IMR-90 (cell line): ENCODE results near the gene ARL2. TPM values are rescaled to one million over a fixed set of nuclear protein-coding genes. Genes with fewer than 3 reads are reported as not detected.

ENCODE experiments used
- ATAC-seq: fragments of 200-7000 bp; cut with Tn5 transposase; 2 replicates; pipeline ENCODE4 v1.9.1; 2020; ENCODE audit warnings: low read depth, mild to moderate bottlenecking, moderate library complexity
- BruUV-seq: library from RNA; stranded (reverse); fragments of 400-500 nt; replicated peaks from 2 replicates; lab custom pipeline; 2021; lab: Mats Ljungman, UMichigan
- CTCF ChIA-PET: fragments of 300-600 bp; formaldehyde crosslinking; extraction: SDS; loops from one replicate; lab custom pipeline; 2021; ENCODE audit warnings: antibody characterized with exemption; lab: Yijun Ruan, JAX
- POLR2A ChIA-PET: fragments of 300-600 bp; sonication (Branson Sonifier 250); formaldehyde crosslinking; loops from one replicate; lab custom pipeline; 2022; ENCODE audit warnings: antibody characterized with exemption; ENCODE audit not compliant: unreplicated experiment; lab: Charles Lee
- DNase-seq: peaks from one replicate; pipeline ENCODE4 v3.0.0; 2013
- H2AFZ ChIP-seq: replicated peaks from 2 replicates; pipeline ENCODE3; 2013; ENCODE audit warnings: low read length, mild to moderate bottlenecking; ENCODE audit not compliant: poor library complexity
- H2AK5ac ChIP-seq: 2 replicates; pipeline ENCODE4 v1.6.1; 2013; ENCODE audit warnings: low read depth, low read length, inconsistent platforms
- H2AK9ac ChIP-seq: replicated peaks from 2 replicates; pipeline ENCODE3; 2013; ENCODE audit warnings: mild to moderate bottlenecking, low read depth, low read length, moderate library complexity; ENCODE audit not compliant: poor library complexity
- H2BK120ac ChIP-seq: 2 replicates; pipeline ENCODE4 v1.6.1; 2013; ENCODE audit warnings: low read depth, low read length, inconsistent platforms
- H2BK15ac ChIP-seq: 3 replicates; pipeline ENCODE4 v1.6.1; 2013; ENCODE audit warnings: low read depth, low read length, inconsistent platforms
- H2BK20ac ChIP-seq: 2 replicates; pipeline ENCODE4 v1.6.1; 2013; ENCODE audit warnings: low read depth, mild to moderate bottlenecking, inconsistent platforms, low read length, moderate library complexity
- H2BK5ac ChIP-seq: 2 replicates; pipeline ENCODE4 v1.6.1; 2013; ENCODE audit warnings: mild to moderate bottlenecking, low read depth, low read length, inconsistent platforms; ENCODE audit not compliant: poor library complexity, severe bottlenecking
- H3K14ac ChIP-seq: replicated peaks from 2 replicates; pipeline ENCODE4 v1.6.1; 2013; ENCODE audit warnings: low read depth, low read length, inconsistent platforms
- H3K18ac ChIP-seq: 2 replicates; pipeline ENCODE4 v1.6.1; 2013; ENCODE audit warnings: low read depth, low read length, control low read depth
- H3K23ac ChIP-seq: 2 replicates; pipeline ENCODE4 v1.6.1; 2013; ENCODE audit warnings: low read depth, low read length, inconsistent platforms
- H3K27ac ChIP-seq: 2 replicates; pipeline ENCODE4 v1.5.1; 2013; ENCODE audit warnings: mild to moderate bottlenecking, control low read depth, low read length; ENCODE audit not compliant: insufficient read depth
- H3K27me3 ChIP-seq: 2 replicates; pipeline ENCODE4 v1.6.1; 2013; ENCODE audit warnings: low read length; ENCODE audit not compliant: control insufficient read depth, insufficient read depth
- H3K36me3 ChIP-seq: 2 replicates; pipeline ENCODE4 v1.6.1; 2013; ENCODE audit warnings: low read length, mixed read lengths; ENCODE audit not compliant: control insufficient read depth, insufficient read depth
- H3K4ac ChIP-seq: 2 replicates; pipeline ENCODE4 v1.6.1; 2013; ENCODE audit warnings: low read depth, low read length, inconsistent platforms
- H3K4me1 ChIP-seq: 2 replicates; pipeline ENCODE4 v1.6.1; 2013; ENCODE audit warnings: low read length, mixed read lengths; ENCODE audit not compliant: control insufficient read depth, insufficient read depth
- H3K4me2 ChIP-seq: 2 replicates; pipeline ENCODE4 v1.6.1; 2013; ENCODE audit warnings: low read depth, mild to moderate bottlenecking, control low read depth, low read length, moderate library complexity
- H3K4me3 ChIP-seq: 2 replicates; pipeline ENCODE4 v1.5.1; 2013; ENCODE audit warnings: low read depth, mild to moderate bottlenecking, control low read depth, low read length, moderate library complexity; ENCODE audit not compliant: insufficient read depth
- H3K56ac ChIP-seq: 2 replicates; pipeline ENCODE4 v1.6.1; 2013; ENCODE audit warnings: low read length, inconsistent platforms; ENCODE audit not compliant: insufficient read depth; ENCODE audit errors: extremely low read depth
- H3K79me1 ChIP-seq, 2 experiments: 2 replicates each; pipeline ENCODE4 v1.6.1; 2013; ENCODE audit warnings: low read length in 2 of 2, inconsistent platforms in 1 of 2, low read depth in 1 of 2
- H3K9ac ChIP-seq: 2 replicates; pipeline ENCODE4 v1.6.1; 2013; ENCODE audit warnings: low read depth, low read length, control low read depth
- H3K9me1 ChIP-seq: 2 replicates; pipeline ENCODE4 v1.6.1; 2013; ENCODE audit warnings: low read length, inconsistent platforms; ENCODE audit not compliant: insufficient read depth
- H3K9me3 ChIP-seq: 2 replicates; pipeline ENCODE4 v1.6.1; 2013; ENCODE audit warnings: low read length; ENCODE audit not compliant: control insufficient read depth, insufficient read depth
- H4K20me1 ChIP-seq: 2 replicates; pipeline ENCODE4 v1.6.1; 2013; ENCODE audit warnings: low read length, inconsistent platforms; ENCODE audit not compliant: insufficient read depth
- H4K5ac ChIP-seq: 2 replicates; pipeline ENCODE4 v1.6.1; 2013; ENCODE audit warnings: mild to moderate bottlenecking, low read depth, low read length, control low read depth
- H4K8ac ChIP-seq, 2 experiments: 2 replicates each; pipeline ENCODE4 v1.6.1; 2013; ENCODE audit warnings: low read depth in 2 of 2, low read length in 2 of 2, control low read depth in 1 of 2, inconsistent platforms in 1 of 2
- H4K91ac ChIP-seq: 2 replicates; pipeline ENCODE4 v1.6.1; 2013; ENCODE audit warnings: low read depth, low read length, inconsistent platforms; ENCODE audit not compliant: insufficient read depth
- BHLHE40 ChIP-seq: fragments of 150-350 bp; IDR thresholded peaks from 2 replicates; pipeline ENCODE4 v1.6.1; 2016; ENCODE audit warnings: mild to moderate bottlenecking, low read depth, low read length
- CHD1 ChIP-seq: IDR thresholded peaks from 2 replicates; pipeline ENCODE4 v1.6.1; 2012; ENCODE audit warnings: low read depth, low read length, improper control_type of control experiment
- CTCF ChIP-seq: conservative IDR thresholded peaks from 2 replicates; pipeline ENCODE4 v1.5.1; 2012; ENCODE audit warnings: mild to moderate bottlenecking, low read depth, low read length, improper control_type of control experiment
- ELK1 ChIP-seq: fragments of 150-350 bp; IDR thresholded peaks from 2 replicates; pipeline ENCODE4 v1.6.1; 2016; ENCODE audit warnings: low read depth, mild to moderate bottlenecking, low read length, moderate library complexity, borderline replicate concordance
- FOS ChIP-seq: fragments of 150-350 bp; IDR thresholded peaks from 2 replicates; pipeline ENCODE4 v1.6.1; 2016; ENCODE audit warnings: low read depth, low read length
- MAZ ChIP-seq: IDR thresholded peaks from 2 replicates; pipeline ENCODE4 v1.6.1; 2012; ENCODE audit warnings: low read depth, mild to moderate bottlenecking, low read length, improper control_type of control experiment, moderate library complexity, borderline replicate concordance
- MXI1 ChIP-seq: IDR thresholded peaks from 2 replicates; pipeline ENCODE4 v1.6.1; 2012; ENCODE audit warnings: low read depth, mild to moderate bottlenecking, low read length, moderate library complexity, borderline replicate concordance
- NFE2L2 ChIP-seq: fragments of 150-350 bp; IDR thresholded peaks from 2 replicates; pipeline ENCODE4 v1.6.1; 2016; ENCODE audit warnings: low read depth, mild to moderate bottlenecking, low read length
- POLR2A ChIP-seq: IDR thresholded peaks from 2 replicates; pipeline ENCODE4 v1.6.1; 2012; ENCODE audit warnings: mild to moderate bottlenecking, low read depth, low read length
- RAD21 ChIP-seq: IDR thresholded peaks from 2 replicates; pipeline ENCODE4 v1.6.1; 2012; ENCODE audit warnings: low read length, improper control_type of control experiment
- RFX5 ChIP-seq: IDR thresholded peaks from 2 replicates; pipeline ENCODE4 v1.8.0; 2012; ENCODE audit warnings: low read depth, mild to moderate bottlenecking, low read length, moderate library complexity
- SMC3 ChIP-seq: fragments of 150-350 bp; IDR thresholded peaks from 2 replicates; pipeline ENCODE4 v1.6.1; 2016; ENCODE audit warnings: low read depth, mild to moderate bottlenecking, antibody characterized with exemption, low read length, moderate library complexity
- WGBS, 2 experiments: methylation state at CpG; one replicate each; pipeline versions ENCODE4 v1.1.5 to v1.1.7; 2013; ENCODE audit warnings: missing lambda C conversion rate in 2 of 2; ENCODE audit not compliant: insufficient read length in 1 of 2; ENCODE audit errors: extremely low coverage in 2 of 2; 5-methylcytosine and 5-hydroxymethylcytosine counted together
- dilution Hi-C: fragments of 300-500 bp; cut with HindIII; formaldehyde crosslinking; loops from one replicate; pipeline ENCODE4 v1.14.3; 2018; ENCODE audit warnings: low sequenced_read_pairs; ENCODE audit not compliant: unreplicated experiment
- in situ Hi-C: fragments of 300-500 bp; cut with MboI; formaldehyde crosslinking; loops from 3 replicates; pipeline ENCODE4 v1.14.3; 2019; ENCODE audit warnings: low sequenced_read_pairs, inconsistent platforms, mixed read lengths
- intact Hi-C: fragments of 100-400 bp; cut with micrococcal nuclease; formaldehyde crosslinking; loops from 2 replicates; pipeline ENCODE4 v1.10.0; 2022
- polyA plus RNA-seq, 3 experiments: library from polyadenylated mRNA; depleted of rRNA; stranded (reverse); fragments of >200 nt; gene quantifications; 2 replicates each; pipeline ENCODE4 v1.2.3, GENCODE V29; 2012; ENCODE audit warnings: low replicate concordance in 1 of 3
- total RNA-seq: library from RNA; depleted of rRNA; stranded (reverse); fragments of >200 nt; gene quantifications from 2 replicates; pipeline ENCODE4 v1.2.3, GENCODE V29; 2012

ARL2 gene
- total and polyA plus RNA-seq, 2 of the 4 experiments (the other 2 are of a cell fraction): 48.9 to 152 TPM

- TF ChIP-seq CTCF: peak; percentile 63
Observed at GRCh38 chr11:65027213-65028067, 13.5 kb downstream of the ARL2 start, which contains the start of gene SNX15 (continued).

GRCh38 chr11:65032216-65032615 lies 18.3 kb downstream of the ARL2 start:
- no peak overlapping the region for H3K4me3 ChIP-seq
- no peak overlapping the region for H3K18ac ChIP-seq
- no peaks in the 10 kb centered on the region for H3K9me3 ChIP-seq
- intact Hi-C loops (no loop called here), dilution Hi-C loops (no loop called here), in situ Hi-C loops (no loop called here)
- H3K23ac ChIP-seq: no peak overlapping the region
- ATAC-seq: no peak
- no peak overlapping the region for H3K4ac ChIP-seq
- no peak overlapping the region for H2BK5ac ChIP-seq
- H4K8ac ChIP-seq: no peak overlapping the region
- POLR2A ChIA-PET: no interaction called here
- no peak overlapping the region for H3K14ac ChIP-seq
- H3K27me3 ChIP-seq: no peaks in the 10 kb centered on the region
- no peak overlapping the region for H2BK120ac ChIP-seq
- no peak overlapping the region for H2AK9ac ChIP-seq
- peaks cover 18% of the 10 kb centered on the region; the same call in 1 of the 2 replicates for H3K36me3 ChIP-seq
- no peak overlapping the region for H4K91ac ChIP-seq
- no peak overlapping the region for H2BK15ac ChIP-seq
- no peak overlapping the region for H4K5ac ChIP-seq
- DNase-seq: no peak
- H4K20me1 ChIP-seq: no peaks in the 10 kb centered on the region
- H3K27ac ChIP-seq: no peak overlapping the region
- BruUV-seq: no TSS peak
- CTCF ChIA-PET: no interaction called here
- H3K4me2 ChIP-seq: no peak overlapping the region
- no peak overlapping the region for H2AK5ac ChIP-seq
- H3K9ac ChIP-seq: no peak overlapping the region
- H3K4me1 ChIP-seq: peaks cover 2% of the 10 kb centered on the region; the same call in 1 of the 2 replicates
- H2AFZ ChIP-seq: no peak overlapping the region
- no peak overlapping the region for H3K56ac ChIP-seq
- WGBS, 2 experiments: 70% methylated on average over 2 of the region's 13 CpGs; no CpG with 5 or more reads in 1 of the 2 experiments
- no peak overlapping the region for H2BK20ac ChIP-seq
- no peaks in the 10 kb centered on the region for H3K9me1 ChIP-seq
- peaks cover 0 to 10% of the 10 kb centered on the region in 2 experiments; a peak in 2 of 4 replicates for H3K79me1 ChIP-seq
- TF ChIP-seq BHLHE40 (no peak), FOS (no peak), POLR2A (no peak), SMC3 (no peak), MXI1 (no peak), RFX5 (no peak), CHD1 (no peak), RAD21 (no peak), ELK1 (no peak), MAZ (no peak), NFE2L2 (no peak)
